ENCODE measurements around the gene NAGK. TPM values are rescaled to one million over a fixed set of nuclear protein-coding genes. Genes with fewer than 3 reads are reported as not detected.
"Not testable (repeated sequence)": the region's sequence is repeated elsewhere in the genome, so short reads cannot be mapped to it uniquely, and the experiment has no call there.

NAGK gene
- total RNA-seq, 2 donors from 2014 or later = 46.6 to 125 TPM

GRCh38 chr2:71085325-71086003 lies 17.0 kb downstream of the NAGK start:
- H3K36me3 ChIP-seq; H3K9me3 ChIP-seq; ATAC-seq (ENCODE audit: insufficient number of reproducible peaks, low FRiP score, low read depth); H3K4me3 ChIP-seq; H3K27me3 ChIP-seq (replicated peaks; ENCODE audit: insufficient read depth); DNase-seq (ENCODE audit: low spot score); H3K4me1 ChIP-seq (ENCODE audit: control insufficient read depth in 1 of 2, low read depth in 2 of 2); H3K27ac ChIP-seq: not testable (repeated sequence)

GRCh38 chr2:71089475-71089874 lies 21.0 kb downstream of the NAGK start:
- H3K27ac ChIP-seq; H3K4me1 ChIP-seq (ENCODE audit: control insufficient read depth in 1 of 2, low read depth in 2 of 2); H3K36me3 ChIP-seq; H3K9me3 ChIP-seq; H3K4me3 ChIP-seq; ATAC-seq (ENCODE audit: insufficient number of reproducible peaks, low FRiP score, low read depth); H3K27me3 ChIP-seq (replicated peaks; ENCODE audit: insufficient read depth); DNase-seq (ENCODE audit: low spot score): not testable (repeated sequence)

DNA sequence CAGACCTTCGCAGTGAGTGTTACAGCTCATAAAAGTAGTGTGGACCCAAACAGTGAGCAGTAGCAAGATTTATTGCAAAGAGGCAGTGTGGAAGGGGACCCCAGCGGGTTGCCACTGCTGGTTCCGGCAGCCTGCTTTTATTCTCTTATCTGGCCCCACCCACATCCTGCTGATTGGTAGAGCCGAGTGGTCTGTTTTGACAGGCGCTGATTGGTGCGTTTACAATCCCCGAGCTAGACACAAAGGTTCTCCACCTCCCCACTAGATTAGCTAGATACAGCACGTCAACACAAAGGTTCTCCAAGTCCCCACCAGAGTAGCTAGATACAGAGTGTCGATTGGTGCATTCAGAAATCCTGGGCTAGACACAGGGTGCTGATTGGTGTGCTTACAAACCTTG lies 23.4 kb downstream of the NAGK start:
- DNase-seq (ENCODE audit: low spot score); H3K4me1 ChIP-seq (ENCODE audit: control insufficient read depth in 1 of 2, low read depth in 2 of 2); H3K4me3 ChIP-seq; H3K27ac ChIP-seq; H3K27me3 ChIP-seq (replicated peaks; ENCODE audit: insufficient read depth); H3K9me3 ChIP-seq; H3K36me3 ChIP-seq; ATAC-seq (ENCODE audit: insufficient number of reproducible peaks, low FRiP score, low read depth): not testable (repeated sequence)

DNA sequence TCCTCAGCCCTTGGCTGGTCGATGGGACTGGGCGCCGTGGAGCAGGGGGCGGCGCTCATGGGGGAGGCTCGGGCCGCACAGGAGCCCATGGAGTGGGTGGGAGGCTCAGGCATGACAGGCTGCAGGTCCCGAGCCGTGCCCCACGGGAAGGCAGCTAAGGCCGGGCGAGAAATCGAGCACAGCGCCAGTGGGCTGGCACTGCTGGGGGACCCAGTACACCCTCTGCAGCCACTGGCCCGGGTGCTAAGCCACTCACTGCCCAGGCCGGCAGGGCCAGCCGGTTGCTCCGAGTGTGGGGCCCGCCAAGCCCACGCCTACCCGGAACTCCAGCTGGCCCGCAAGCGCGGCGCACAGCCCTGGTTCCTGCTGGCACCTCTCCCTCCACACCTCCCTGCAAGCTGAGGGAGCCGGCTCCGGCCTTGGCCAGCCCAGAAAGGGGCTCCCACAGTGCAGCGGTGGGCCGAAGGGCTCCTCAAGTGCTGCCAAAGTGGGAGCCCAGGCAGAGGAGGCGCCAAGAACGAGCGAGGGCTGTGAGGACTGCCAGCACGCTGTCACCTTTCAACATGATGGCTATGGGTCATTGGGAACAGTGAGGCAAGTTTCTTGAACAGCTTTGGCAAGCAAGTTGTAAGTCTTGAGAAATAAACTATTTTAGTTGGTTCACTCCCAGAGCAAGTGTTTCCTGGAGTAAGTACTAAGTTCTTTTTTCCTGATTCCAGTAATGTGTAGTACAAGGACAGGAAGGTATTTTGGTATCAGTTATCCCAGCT lies 24.2 kb downstream of the NAGK start:
- not testable (repeated sequence) for DNase-seq (ENCODE audit: low spot score); H3K4me1 ChIP-seq (ENCODE audit: control insufficient read depth in 1 of 2, low read depth in 2 of 2); ATAC-seq (ENCODE audit: insufficient number of reproducible peaks, low FRiP score, low read depth); H3K27me3 ChIP-seq (replicated peaks; ENCODE audit: insufficient read depth); H3K9me3 ChIP-seq; H3K36me3 ChIP-seq
- Histone ChIP-seq H3K4me3 (peak overlapping the region; percentile 59), H3K27ac (peak overlapping the region in 1 of 2 donors; percentile 54)

- ATAC-seq (ENCODE audit: insufficient number of reproducible peaks, low FRiP score, low read depth) (no peak), DNase-seq (ENCODE audit: low spot score) (no peak)
- TF ChIP-seq, protein P1, sequence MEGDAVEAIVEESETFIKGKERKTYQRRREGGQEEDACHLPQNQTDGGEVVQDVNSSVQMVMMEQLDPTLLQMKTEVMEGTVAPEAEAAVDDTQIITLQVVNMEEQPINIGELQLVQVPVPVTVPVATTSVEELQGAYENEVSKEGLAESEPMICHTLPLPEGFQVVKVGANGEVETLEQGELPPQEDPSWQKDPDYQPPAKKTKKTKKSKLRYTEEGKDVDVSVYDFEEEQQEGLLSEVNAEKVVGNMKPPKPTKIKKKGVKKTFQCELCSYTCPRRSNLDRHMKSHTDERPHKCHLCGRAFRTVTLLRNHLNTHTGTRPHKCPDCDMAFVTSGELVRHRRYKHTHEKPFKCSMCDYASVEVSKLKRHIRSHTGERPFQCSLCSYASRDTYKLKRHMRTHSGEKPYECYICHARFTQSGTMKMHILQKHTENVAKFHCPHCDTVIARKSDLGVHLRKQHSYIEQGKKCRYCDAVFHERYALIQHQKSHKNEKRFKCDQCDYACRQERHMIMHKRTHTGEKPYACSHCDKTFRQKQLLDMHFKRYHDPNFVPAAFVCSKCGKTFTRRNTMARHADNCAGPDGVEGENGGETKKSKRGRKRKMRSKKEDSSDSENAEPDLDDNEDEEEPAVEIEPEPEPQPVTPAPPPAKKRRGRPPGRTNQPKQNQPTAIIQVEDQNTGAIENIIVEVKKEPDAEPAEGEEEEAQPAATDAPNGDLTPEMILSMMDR (IDR thresholded peaks at IDR 0.05) = peak; percentile 60
- H3K36me3 ChIP-seq = no peaks in the 10 kb centered on the region
- no peaks in the 10 kb centered on the region for H3K27me3 ChIP-seq (replicated peaks; ENCODE audit: insufficient read depth)
- no peak overlapping the region for H3K27ac ChIP-seq
- no peaks in the 10 kb centered on the region for H3K9me3 ChIP-seq
- peaks cover 0 to 6% of the 10 kb centered on the region in 2 donors for H3K4me1 ChIP-seq (ENCODE audit: control insufficient read depth in 1 of 2, low read depth in 2 of 2)
- H3K4me3 ChIP-seq = no peak overlapping the region
Observed at GRCh38 chr2:71100195-71100964, 31.9 kb downstream of the NAGK start.

GRCh38 chr2:71101656-71102055 lies 33.2 kb downstream of the NAGK start:
- DNase-seq (ENCODE audit: low spot score) = no peak
- no peaks in the 10 kb centered on the region for H3K36me3 ChIP-seq
- no peaks in the 10 kb centered on the region for H3K27me3 ChIP-seq (replicated peaks; ENCODE audit: insufficient read depth)
- H3K4me3 ChIP-seq = no peak overlapping the region
- H3K27ac ChIP-seq = no peak overlapping the region
- ATAC-seq (ENCODE audit: insufficient number of reproducible peaks, low FRiP score, low read depth) = no peak
- no peaks in the 10 kb centered on the region for H3K9me3 ChIP-seq
- H3K4me1 ChIP-seq (ENCODE audit: control insufficient read depth in 1 of 2, low read depth in 2 of 2) = peaks cover 0 to 6% of the 10 kb centered on the region in 2 donors
- TF ChIP-seq, protein P1 (IDR thresholded peaks at IDR 0.05) = no peak
